ENCODE results near the gene FGF22. TPM values are rescaled to one million over a fixed set of nuclear protein-coding genes. Genes with fewer than 3 reads are reported as not detected.

Gene FGF22
- total and polyA plus RNA-seq, 10 of the 15 experiments (the other 5 are each of a cell fraction or from before 2014, with no cell fraction given), result 0.05 TPM; not detected in 9

- TF ChIP-seq MTA2 (IDR thresholded peaks at IDR 0.05; ENCODE audit: low read depth) (no peak), PKNOX1 (IDR thresholded peaks at IDR 0.05) (no peak), LARP7 (IDR thresholded peaks at IDR 0.05) (no peak), CHD1 (IDR thresholded peaks at IDR 0.05; ENCODE audit: low read depth, low read length) (no peak), EGR1 (IDR thresholded peaks at IDR 0.05; ENCODE audit: borderline replicate concordance in 1 of 2, low read depth in 2 of 2, low read length in 2 of 2) (no peak), MXI1 (IDR thresholded peaks at IDR 0.05; ENCODE audit: low read depth, low read length) (peak; percentile 78), BHLHE40 (IDR thresholded peaks at IDR 0.05; ENCODE audit: borderline replicate concordance in 1 of 2, low read depth in 2 of 2, low read length in 1 of 2) (peak in 1 of 2 experiments; percentile 59; a peak in 2 of 4 replicates), ZNF24 (IDR thresholded peaks at IDR 0.05) (no peak), CTCF (IDR thresholded peaks at IDR 0.05 in 2 of 3, conservative IDR thresholded peaks at IDR 0.05 in 1 of 3; ENCODE audit: control insufficient read depth in 2 of 3, extremely low read depth in 1 of 3, insufficient read depth in 1 of 3, low read depth in 3 of 3, low read length in 3 of 3) (no peak), RAD51 (IDR thresholded peaks at IDR 0.05) (no peak), RFX5 (IDR thresholded peaks at IDR 0.05; ENCODE audit: low read depth, low read length) (no peak), CEBPB (IDR thresholded peaks at IDR 0.05; ENCODE audit: borderline replicate concordance in 1 of 2, low read depth in 2 of 2, low read length in 2 of 2) (no peak), ZNF592 (IDR thresholded peaks at IDR 0.05) (no peak), PML (IDR thresholded peaks at IDR 0.05; ENCODE audit: low read length) (no peak), SIN3A (IDR thresholded peaks at IDR 0.05; ENCODE audit: low read depth, low read length) (peak; percentile 74), EP300 (IDR thresholded peaks at IDR 0.05; ENCODE audit: borderline replicate concordance in 1 of 2, control insufficient read depth in 1 of 2, low read depth in 2 of 2, low read length in 2 of 2) (no peak), BACH1 (IDR thresholded peaks at IDR 0.05; ENCODE audit: borderline replicate concordance) (peak; percentile 27; the same call in 1 of the 2 replicates), KAT2A (conservative IDR thresholded peaks at IDR 0.05; ENCODE audit: control insufficient read depth, low read depth, low read length) (no peak), ATF7 (IDR thresholded peaks at IDR 0.05; ENCODE audit: low read depth) (0 out of 2 replicates have a peak, but pooled peaks have one; percentile 43)
- TF ChIP-seq, protein P1, sequence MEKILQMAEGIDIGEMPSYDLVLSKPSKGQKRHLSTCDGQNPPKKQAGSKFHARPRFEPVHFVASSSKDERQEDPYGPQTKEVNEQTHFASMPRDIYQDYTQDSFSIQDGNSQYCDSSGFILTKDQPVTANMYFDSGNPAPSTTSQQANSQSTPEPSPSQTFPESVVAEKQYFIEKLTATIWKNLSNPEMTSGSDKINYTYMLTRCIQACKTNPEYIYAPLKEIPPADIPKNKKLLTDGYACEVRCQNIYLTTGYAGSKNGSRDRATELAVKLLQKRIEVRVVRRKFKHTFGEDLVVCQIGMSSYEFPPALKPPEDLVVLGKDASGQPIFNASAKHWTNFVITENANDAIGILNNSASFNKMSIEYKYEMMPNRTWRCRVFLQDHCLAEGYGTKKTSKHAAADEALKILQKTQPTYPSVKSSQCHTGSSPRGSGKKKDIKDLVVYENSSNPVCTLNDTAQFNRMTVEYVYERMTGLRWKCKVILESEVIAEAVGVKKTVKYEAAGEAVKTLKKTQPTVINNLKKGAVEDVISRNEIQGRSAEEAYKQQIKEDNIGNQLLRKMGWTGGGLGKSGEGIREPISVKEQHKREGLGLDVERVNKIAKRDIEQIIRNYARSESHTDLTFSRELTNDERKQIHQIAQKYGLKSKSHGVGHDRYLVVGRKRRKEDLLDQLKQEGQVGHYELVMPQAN (conservative IDR thresholded peaks at IDR 0.05), result 0 out of 2 replicates have a peak, but pooled peaks have one; percentile 56
These were observed 22.7 kb downstream of the FGF22 start (continued) for GRCh38 chr19:662207-662961.

Data from GM12878 (cell line).